Measurements from ENCODE around the gene KRTAP16-1. TPM values are rescaled to one million over a fixed set of nuclear protein-coding genes. Genes with fewer than 3 reads are reported as not detected.
"Not testable (repeated sequence)": the region's sequence is repeated elsewhere in the genome, so short reads cannot be mapped to it uniquely, and the experiment has no call there.

Gene KRTAP16-1
- total RNA-seq, 4 donors from 2014 or later, result 5.9 TPM; not detected in 3

DNA sequence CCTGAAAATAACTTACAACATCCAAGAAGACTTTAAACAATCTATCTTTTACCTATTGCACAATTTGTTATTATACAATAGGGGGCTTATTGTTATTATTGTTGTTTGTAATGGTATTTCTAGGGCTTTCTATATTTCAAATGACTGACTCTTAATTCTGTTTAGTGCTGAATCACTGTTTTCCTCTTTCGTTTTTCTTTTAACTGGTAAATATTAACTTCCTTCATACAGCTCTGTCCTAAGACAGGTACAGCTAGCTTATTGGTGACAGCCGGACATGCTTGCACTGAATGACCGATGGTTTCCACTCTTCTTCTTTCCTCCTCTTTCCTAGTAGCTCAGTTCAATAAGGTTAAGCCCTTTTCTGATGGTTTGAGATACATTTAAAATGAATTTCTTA lies 22.1 kb downstream of the KRTAP16-1 start:
- 88 to 90% methylated on average over 3 of the region's 3 CpGs for WGBS, 2 donors
- DNase-seq (ENCODE audit: low spot score in 2 of 2), result no peak
- intact Hi-C loops (cut with DNase I; ENCODE audit: low total_unique reads), result no loop called here
- no peak overlapping the region for H3K4me3 ChIP-seq (ENCODE audit: low read depth, poor library complexity, severe bottlenecking)
- TF ChIP-seq, protein P1, sequence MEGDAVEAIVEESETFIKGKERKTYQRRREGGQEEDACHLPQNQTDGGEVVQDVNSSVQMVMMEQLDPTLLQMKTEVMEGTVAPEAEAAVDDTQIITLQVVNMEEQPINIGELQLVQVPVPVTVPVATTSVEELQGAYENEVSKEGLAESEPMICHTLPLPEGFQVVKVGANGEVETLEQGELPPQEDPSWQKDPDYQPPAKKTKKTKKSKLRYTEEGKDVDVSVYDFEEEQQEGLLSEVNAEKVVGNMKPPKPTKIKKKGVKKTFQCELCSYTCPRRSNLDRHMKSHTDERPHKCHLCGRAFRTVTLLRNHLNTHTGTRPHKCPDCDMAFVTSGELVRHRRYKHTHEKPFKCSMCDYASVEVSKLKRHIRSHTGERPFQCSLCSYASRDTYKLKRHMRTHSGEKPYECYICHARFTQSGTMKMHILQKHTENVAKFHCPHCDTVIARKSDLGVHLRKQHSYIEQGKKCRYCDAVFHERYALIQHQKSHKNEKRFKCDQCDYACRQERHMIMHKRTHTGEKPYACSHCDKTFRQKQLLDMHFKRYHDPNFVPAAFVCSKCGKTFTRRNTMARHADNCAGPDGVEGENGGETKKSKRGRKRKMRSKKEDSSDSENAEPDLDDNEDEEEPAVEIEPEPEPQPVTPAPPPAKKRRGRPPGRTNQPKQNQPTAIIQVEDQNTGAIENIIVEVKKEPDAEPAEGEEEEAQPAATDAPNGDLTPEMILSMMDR (IDR thresholded peaks at IDR 0.05), result no peak
- TF ChIP-seq POLR2A (IDR thresholded peaks at IDR 0.05), result no peak

DNA sequence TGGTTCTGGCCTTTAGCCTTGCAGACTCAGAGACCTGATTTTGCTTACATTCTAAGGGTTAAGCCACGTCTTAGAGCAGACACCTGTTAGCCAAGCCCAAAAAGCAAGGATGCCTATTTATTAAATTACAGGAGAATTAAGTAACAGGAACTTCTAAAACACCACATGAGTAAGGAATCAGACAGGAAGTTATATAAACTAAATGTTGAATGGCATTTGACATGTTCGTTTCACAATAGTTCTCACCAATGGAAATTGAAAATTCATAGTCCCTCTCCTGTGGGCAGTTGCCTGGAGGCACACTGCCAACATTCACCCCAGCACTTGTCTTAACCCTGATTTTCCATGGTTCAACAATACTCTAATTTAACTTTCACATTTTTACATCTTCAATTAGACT lies 24.6 kb downstream of the KRTAP16-1 start:
- intact Hi-C loops (cut with DNase I; ENCODE audit: low total_unique reads), result no loop called here
- H3K4me3 ChIP-seq (ENCODE audit: low read depth, poor library complexity, severe bottlenecking), result no peak overlapping the region
- TF ChIP-seq, protein P1 (IDR thresholded peaks at IDR 0.05), result no peak
- TF ChIP-seq POLR2A (IDR thresholded peaks at IDR 0.05), result no peak
- WGBS, 2 donors, result 35 to 55% methylated on average over 2 of the region's 2 CpGs
- no peak for DNase-seq (ENCODE audit: low spot score in 2 of 2)

DNA sequence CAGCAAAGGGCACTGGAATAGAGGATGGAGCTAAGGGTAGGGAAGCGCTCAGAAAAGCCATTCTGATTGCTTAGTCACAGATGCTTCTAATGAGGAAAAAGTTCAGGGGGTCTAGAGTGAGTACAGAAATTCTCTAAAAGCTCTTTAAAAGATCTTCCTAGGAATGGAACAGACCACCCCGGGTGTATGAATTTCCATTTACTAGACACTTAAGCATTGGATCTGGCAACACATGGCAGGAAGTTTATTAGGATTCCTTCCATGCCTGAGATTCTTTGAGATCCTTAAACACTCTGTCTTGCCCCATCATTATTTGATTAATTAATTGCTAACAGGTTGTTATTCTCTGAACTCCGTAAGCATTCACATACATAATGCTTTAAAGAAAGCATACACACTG lies 25.1 kb downstream of the KRTAP16-1 start:
- H3K4me3 ChIP-seq (ENCODE audit: low read depth, poor library complexity, severe bottlenecking), result no peak overlapping the region
- WGBS, 2 donors, result 48 to 51% methylated on average over 3 of the region's 3 CpGs
- TF ChIP-seq, protein P1 (IDR thresholded peaks at IDR 0.05), result no peak
- no peak for TF ChIP-seq POLR2A (IDR thresholded peaks at IDR 0.05)
- intact Hi-C loops (cut with DNase I; ENCODE audit: low total_unique reads), result no loop called here
- DNase-seq (ENCODE audit: low spot score in 2 of 2), result no peak

DNA sequence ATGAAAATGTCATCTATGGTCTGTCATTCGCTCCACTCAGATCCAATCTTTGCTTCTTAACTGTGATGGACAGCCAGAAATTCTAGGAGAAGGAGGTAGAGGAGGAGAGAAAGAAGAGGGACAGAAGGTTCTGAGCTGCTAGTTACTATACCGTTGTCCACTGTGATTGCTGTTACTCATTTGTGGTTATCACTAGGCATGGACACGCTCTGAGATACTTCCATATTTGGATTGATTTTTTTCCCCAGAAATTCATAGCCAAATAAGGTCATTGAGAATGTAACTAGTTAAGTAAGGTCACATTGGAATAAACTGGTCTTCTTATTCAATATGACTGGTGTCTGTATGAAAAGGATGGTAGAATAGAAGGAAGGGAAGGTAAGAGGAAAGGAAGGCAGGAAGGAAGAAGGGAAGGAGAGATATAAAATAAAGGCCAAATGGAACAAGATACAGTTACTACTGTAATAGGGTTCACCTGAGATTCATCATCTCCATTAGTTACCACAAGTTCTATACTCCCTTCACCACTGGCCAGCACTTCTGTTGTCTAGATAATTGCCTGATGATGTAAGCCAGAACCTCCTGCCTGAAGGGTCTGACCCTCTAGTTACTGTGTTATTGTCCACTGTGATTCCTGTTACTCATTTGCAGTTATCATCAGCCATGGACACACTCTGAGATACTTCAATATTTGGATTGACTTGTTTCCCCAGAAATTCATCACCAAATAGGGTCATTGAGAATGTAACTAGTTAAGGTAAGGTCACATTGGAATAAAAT lies 30.7 kb downstream of the KRTAP16-1 start:
- intact Hi-C loops (cut with DNase I; ENCODE audit: low total_unique reads), result no loop called here
- H3K4me3 ChIP-seq (ENCODE audit: low read depth, poor library complexity, severe bottlenecking), result no peak overlapping the region
- WGBS, 2 donors, result 90 to 92% methylated on average over 3 of the region's 3 CpGs
- DNase-seq (ENCODE audit: low spot score in 2 of 2), result no peak
- TF ChIP-seq POLR2A (IDR thresholded peaks at IDR 0.05), result no peak
- TF ChIP-seq, protein P1 (IDR thresholded peaks at IDR 0.05), result no peak

DNA sequence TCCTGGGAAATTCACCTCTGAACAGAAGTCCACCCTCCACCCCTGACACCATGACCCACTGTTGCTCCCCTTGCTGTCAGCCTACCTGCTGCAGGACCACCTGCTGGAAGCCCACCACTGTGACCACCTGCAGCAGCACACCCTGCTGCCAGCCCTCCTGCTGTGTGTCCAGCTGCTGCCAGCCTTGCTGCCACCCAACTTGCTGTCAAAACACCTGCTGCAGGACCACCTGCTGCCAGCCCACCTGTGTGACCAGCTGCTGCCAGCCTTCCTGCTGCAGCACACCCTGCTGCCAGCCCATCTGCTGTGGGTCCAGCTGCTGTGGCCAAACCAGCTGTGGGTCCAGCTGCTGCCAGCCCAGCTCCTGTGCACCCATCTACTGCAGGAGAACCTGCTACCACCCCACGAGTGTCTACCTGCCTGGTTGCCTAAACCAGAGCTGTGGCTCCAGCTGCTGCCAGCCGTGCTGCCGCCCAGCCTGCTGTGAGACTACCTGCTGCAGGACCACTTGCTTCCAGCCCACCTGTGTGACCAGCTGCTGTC lies 33.4 kb downstream of the KRTAP16-1 start, which contains the start of gene KRTAP9-7:
TSS of gene KRTAP9-7 (plus strand) at position 51 of the 543 bp plus-strand sequence. CDS start at position 51, 0 bp downstream.
- intact Hi-C loops (cut with DNase I; ENCODE audit: low total_unique reads); H3K4me3 ChIP-seq (ENCODE audit: low read depth, poor library complexity, severe bottlenecking); DNase-seq (ENCODE audit: low spot score in 2 of 2): not testable (repeated sequence)
- WGBS, 2 donors, result 84 to 94% methylated on average over 2 to 3 of the region's 3 CpGs

DNA sequence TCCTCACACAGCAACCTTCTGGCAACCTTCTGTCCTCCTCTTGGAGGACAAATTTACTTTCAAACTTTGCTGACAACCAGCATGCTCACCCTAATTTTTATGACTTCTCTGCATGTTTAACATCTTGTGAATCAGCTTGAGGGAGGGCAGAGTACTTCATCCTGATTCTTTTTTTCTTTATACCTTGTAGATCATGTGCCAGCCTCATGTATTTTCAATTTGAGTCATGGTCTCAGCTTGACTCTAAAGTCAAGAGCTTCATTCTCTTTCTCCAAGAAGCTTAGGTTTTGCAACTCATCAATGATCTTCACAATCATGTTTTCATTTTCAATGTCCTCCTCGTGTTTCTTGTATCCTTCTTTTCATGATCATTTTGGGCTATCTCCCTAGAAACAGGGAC lies 37.3 kb downstream of the KRTAP16-1 start:
- WGBS, 2 donors, result 63% methylated on average over 1 of the region's 1 CpG; no CpG with 5 or more reads in 1 of the 2 donors
- no peak for DNase-seq (ENCODE audit: low spot score in 2 of 2)
- no peak overlapping the region for H3K4me3 ChIP-seq (ENCODE audit: low read depth, poor library complexity, severe bottlenecking)
- intact Hi-C loops (cut with DNase I; ENCODE audit: low total_unique reads), result no loop called here
- no peak for TF ChIP-seq POLR2A (IDR thresholded peaks at IDR 0.05)
- TF ChIP-seq, protein P1 (IDR thresholded peaks at IDR 0.05), result no peak

DNA sequence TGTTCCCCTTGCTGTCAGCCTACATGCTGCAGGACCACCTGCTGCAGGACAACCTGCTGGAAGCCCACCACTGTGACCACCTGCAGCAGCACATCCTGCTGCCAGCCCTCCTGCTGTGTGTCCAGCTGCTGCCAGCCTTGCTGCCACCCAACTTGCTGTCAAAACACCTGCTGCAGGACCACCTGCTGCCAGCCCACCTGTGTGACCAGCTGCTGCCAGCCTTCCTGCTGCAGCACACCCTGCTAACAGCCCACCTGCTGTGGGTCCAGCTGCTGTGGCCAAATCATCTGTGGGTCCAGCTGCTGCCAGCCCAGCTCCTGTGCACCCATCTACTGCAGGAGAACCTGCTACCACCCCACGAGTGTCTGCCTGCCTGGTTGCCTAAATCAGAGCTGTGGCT lies 37.8 kb downstream of the KRTAP16-1 start:
- intact Hi-C loops (cut with DNase I; ENCODE audit: low total_unique reads); H3K4me3 ChIP-seq (ENCODE audit: low read depth, poor library complexity, severe bottlenecking); DNase-seq (ENCODE audit: low spot score in 2 of 2): not testable (repeated sequence)
- WGBS, 2 donors, result no CpG with 5 or more reads among the region's 1 CpG
